H1 (cell line): Measurements from ENCODE around the gene NHERF2. TPM values are rescaled to one million over a fixed set of nuclear protein-coding genes. Genes with fewer than 3 reads are reported as not detected.

Source experiments
- FOSL1 ChIP-seq: IDR thresholded peaks from 2 replicates; pipeline ENCODE4 v1.6.1; 2011; ENCODE audit warnings: mild to moderate bottlenecking, low read depth, low read length, moderate library complexity; ENCODE audit not compliant: insufficient read depth
- polyA plus RNA-seq, 7 experiments: library from polyadenylated mRNA; depleted of rRNA in 3 of 7; stranded (reverse) in 5 of 7; unstranded in 2 of 7; fragments of >200 nt in 5 of 7; fragments of 200-250 nt in 2 of 7; gene quantifications; 1 replicate in 5 of 7; 2 replicates in 1 of 7; 4 replicates in 1 of 7; pipeline versions ENCODE4 v1.2.1 to v1.2.3, GENCODE V29; 2011 to 2013; ENCODE audit warnings: missing spikeins in 2 of 7, mixed read lengths in 2 of 7
- total RNA-seq: library from RNA; stranded (reverse); fragmentation: NEBNext Ultra II Directional; extraction: Animal tissue kit (Norgen Biotek cat#: 25700); gene quantifications from 2 replicates; pipeline ENCODE4 v1.2.1, GENCODE V29; 2021

The NHERF2 gene
- total and polyA plus RNA-seq, 2 of the 8 experiments (the other 6 are each of a cell fraction or from before 2014, with no cell fraction given): 13.9 to 19.3 TPM

GRCh38 chr16:2040041-2040786 is 13.5 kb downstream of the NHERF2 start (continued):
- TF ChIP-seq FOSL1: no peak
